ENCODE data around the gene C1orf226. TPM values are rescaled to one million over a fixed set of nuclear protein-coding genes. Genes with fewer than 3 reads are reported as not detected.

Gene C1orf226
- total RNA-seq, 1 experiment from 2014 or later: 7.7 TPM

GRCh38 chr1:162383516-162383915 lies 2.0 kb downstream of the C1orf226 start:
- CTCF ChIA-PET: no interaction called here
- POLR2A ChIA-PET: no interaction called here
- H3K9me3 ChIP-seq (ENCODE audit: control insufficient read depth in 1 of 2, insufficient read depth in 1 of 2, low read depth in 1 of 2, low read length in 2 of 2): no peaks in the 10 kb centered on the region

More at GRCh38 chr1:162383516-162383915, 2.0 kb downstream of the C1orf226 start:
- DNase-seq (ENCODE audit: low read depth, low spot score) (no peak), ATAC-seq (no peak)
- H4K20me1 ChIP-seq (ENCODE audit: insufficient read depth): no peaks in the 10 kb centered on the region
- no TSS peak for BruUV-seq (replicated peaks)
- no peak for TF ChIP-seq JUND (IDR thresholded peaks at IDR 0.05)
- TF ChIP-seq ZFX (IDR thresholded peaks at IDR 0.05): no peak
- TF ChIP-seq ZBTB33 (IDR thresholded peaks at IDR 0.05; ENCODE audit: extremely low read depth, insufficient replicate concordance, low read length): no peak
- no peak for TF ChIP-seq EZH2 (IDR thresholded peaks at IDR 0.05)
- TF ChIP-seq MAX (IDR thresholded peaks at IDR 0.05): no peak
- TF ChIP-seq POLR2AphosphoS5 (IDR thresholded peaks at IDR 0.05; ENCODE audit: low read depth, low read length): no peak
- TF ChIP-seq RAD21 (IDR thresholded peaks at IDR 0.05; ENCODE audit: low read depth): no peak
- TF ChIP-seq EGR1 (IDR thresholded peaks at IDR 0.05; ENCODE audit: low read depth): no peak
- TF ChIP-seq SP1 (IDR thresholded peaks at IDR 0.05; ENCODE audit: low read depth): no peak
- no peak for TF ChIP-seq FOSL1 (IDR thresholded peaks at IDR 0.05; ENCODE audit: low read depth)
- no peak for TF ChIP-seq YY1 (IDR thresholded peaks at IDR 0.05; ENCODE audit: extremely low read depth, insufficient replicate concordance, low read depth, low read length)
- RAD21 ChIA-PET (ENCODE audit: low non-redundant PET in 1 of 2, low total read pairs in 2 of 2, uncharacterized antibody in 2 of 2, unreplicated experiment in 2 of 2): no interaction called here
- H2AFZ ChIP-seq (ENCODE audit: low read depth, low read length, poor library complexity, severe bottlenecking): no peak overlapping the region
- intact Hi-C loops (cut with micrococcal nuclease): no loop called here
- no peak overlapping the region for H3K4me3 ChIP-seq (replicated peaks in 1 of 2; ENCODE audit: low read depth in 1 of 2, low read length in 2 of 2)
- no peak overlapping the region for H3K9ac ChIP-seq (ENCODE audit: low read length)
- H3K4me2 ChIP-seq (ENCODE audit: low read length): no peak overlapping the region
- H3K36me3 ChIP-seq (ENCODE audit: control insufficient read depth in 1 of 2, insufficient read depth in 2 of 2, low read length in 2 of 2): no peaks in the 10 kb centered on the region
- H3K79me2 ChIP-seq (ENCODE audit: insufficient read depth, low read length): no peaks in the 10 kb centered on the region
- peaks cover 23 to 30% of the 10 kb centered on the region in 2 experiments for H3K4me1 ChIP-seq (ENCODE audit: control insufficient read depth in 1 of 2, insufficient read depth in 2 of 2, low read length in 2 of 2)
- H3K27ac ChIP-seq (ENCODE audit: low read depth, low read length): no peak overlapping the region
- no peaks in the 10 kb centered on the region for H3K27me3 ChIP-seq (ENCODE audit: insufficient read depth, low read length)
- H3K9me2 ChIP-seq (ENCODE audit: insufficient read depth): no peaks in the 10 kb centered on the region

Measured in HCT116 (cell line).